Natural killer cell (primary cell): ENCODE results near the gene ST3GAL2. TPM values are rescaled to one million over a fixed set of nuclear protein-coding genes. Genes with fewer than 3 reads are reported as not detected.

Experiments
- ATAC-seq, 3 donors: fragments of 150-1000 bp in 2 of 3; fragments of 200-7000 bp in 1 of 3; cut with Tn5 transposase; 1 replicate in 1 of 3; 2 replicates in 2 of 3; pipeline ENCODE4 v1.10.0; 2021; ENCODE audit warnings: mild to moderate bottlenecking in 2 of 3, moderate library complexity in 2 of 3
- DNase-seq, 2 donors: peaks; one replicate each; pipeline versions ENCODE4 v3.0.0 to v3.0.0-alpha.2; 2013 to 2021; ENCODE audit warnings: mixed read lengths in 1 of 2
- H3K27ac ChIP-seq: one replicate; pipeline ENCODE4 v1.5.1; 2013; ENCODE audit warnings: mild to moderate bottlenecking, low read length
- H3K27me3 ChIP-seq: one replicate; pipeline ENCODE4 v1.6.1; 2013; ENCODE audit warnings: low read length; ENCODE audit not compliant: control insufficient read depth, insufficient read depth
- H3K36me3 ChIP-seq: one replicate; pipeline ENCODE4 v1.6.1; 2013; ENCODE audit warnings: low read length; ENCODE audit not compliant: control insufficient read depth, insufficient read depth
- H3K4me1 ChIP-seq: one replicate; pipeline ENCODE4 v1.6.1; 2013; ENCODE audit warnings: low read length; ENCODE audit not compliant: control insufficient read depth, insufficient read depth
- H3K4me3 ChIP-seq: one replicate; pipeline ENCODE4 v1.5.1; 2013; ENCODE audit warnings: low read length
- H3K9me3 ChIP-seq: one replicate; pipeline ENCODE4 v1.6.1; 2013; ENCODE audit warnings: low read length; ENCODE audit not compliant: control insufficient read depth, insufficient read depth
- H3K27ac Mint-ChIP-seq, 2 donors: one replicate each; pipeline ENCODE4 v1.8.0; 2022; ENCODE audit warnings: mild to moderate bottlenecking in 2 of 2, mixed read lengths in 2 of 2, moderate library complexity in 1 of 2
- H3K27me3 Mint-ChIP-seq, 2 donors: one replicate each; pipeline ENCODE4 v1.8.0; 2022; ENCODE audit warnings: low read depth in 2 of 2, mixed read lengths in 2 of 2
- H3K36me3 Mint-ChIP-seq: one replicate; pipeline ENCODE4 v1.8.0; 2022; ENCODE audit warnings: mixed read lengths
- H3K4me1 Mint-ChIP-seq, 2 donors: one replicate each; pipeline ENCODE4 v1.8.0; 2022; ENCODE audit warnings: mixed read lengths in 2 of 2
- H3K4me3 Mint-ChIP-seq: one replicate; pipeline ENCODE4 v1.8.0; 2022; ENCODE audit warnings: mild to moderate bottlenecking, moderate library complexity, mixed read lengths
- H3K9me3 Mint-ChIP-seq, 2 donors: one replicate each; pipeline ENCODE4 v1.8.0; 2022; ENCODE audit warnings: mixed read lengths in 2 of 2
- WGBS: methylation state at CpG from one replicate; pipeline ENCODE4 v1.1.7; 2013; ENCODE audit warnings: missing lambda C conversion rate; ENCODE audit not compliant: insufficient coverage; 5-methylcytosine and 5-hydroxymethylcytosine counted together
- intact Hi-C: fragments of 100-400 bp; cut with micrococcal nuclease; formaldehyde crosslinking; loops from one replicate; pipeline ENCODE4 v1.14.2; 2022
- total RNA-seq, 4 donors: library from RNA; stranded (reverse); fragments of 120-200 nt in 1 of 4; gene quantifications; one replicate each; pipeline versions ENCODE4 v1.2.3 to v1.2.4, GENCODE V29; 2013 to 2022
- TF ChIP-seq, protein P1 (sequence below): fragments of 200-600 bp; IDR thresholded peaks from one replicate; pipeline ENCODE4 v1.8.0; 2022; ENCODE audit warnings: antibody characterized with exemption

The ST3GAL2 gene
- total RNA-seq, 3 donors from 2014 or later (not counting 1 experiment from before 2014, with no cell fraction given): 25.9 to 39.1 (median 36.9) TPM

DNA sequence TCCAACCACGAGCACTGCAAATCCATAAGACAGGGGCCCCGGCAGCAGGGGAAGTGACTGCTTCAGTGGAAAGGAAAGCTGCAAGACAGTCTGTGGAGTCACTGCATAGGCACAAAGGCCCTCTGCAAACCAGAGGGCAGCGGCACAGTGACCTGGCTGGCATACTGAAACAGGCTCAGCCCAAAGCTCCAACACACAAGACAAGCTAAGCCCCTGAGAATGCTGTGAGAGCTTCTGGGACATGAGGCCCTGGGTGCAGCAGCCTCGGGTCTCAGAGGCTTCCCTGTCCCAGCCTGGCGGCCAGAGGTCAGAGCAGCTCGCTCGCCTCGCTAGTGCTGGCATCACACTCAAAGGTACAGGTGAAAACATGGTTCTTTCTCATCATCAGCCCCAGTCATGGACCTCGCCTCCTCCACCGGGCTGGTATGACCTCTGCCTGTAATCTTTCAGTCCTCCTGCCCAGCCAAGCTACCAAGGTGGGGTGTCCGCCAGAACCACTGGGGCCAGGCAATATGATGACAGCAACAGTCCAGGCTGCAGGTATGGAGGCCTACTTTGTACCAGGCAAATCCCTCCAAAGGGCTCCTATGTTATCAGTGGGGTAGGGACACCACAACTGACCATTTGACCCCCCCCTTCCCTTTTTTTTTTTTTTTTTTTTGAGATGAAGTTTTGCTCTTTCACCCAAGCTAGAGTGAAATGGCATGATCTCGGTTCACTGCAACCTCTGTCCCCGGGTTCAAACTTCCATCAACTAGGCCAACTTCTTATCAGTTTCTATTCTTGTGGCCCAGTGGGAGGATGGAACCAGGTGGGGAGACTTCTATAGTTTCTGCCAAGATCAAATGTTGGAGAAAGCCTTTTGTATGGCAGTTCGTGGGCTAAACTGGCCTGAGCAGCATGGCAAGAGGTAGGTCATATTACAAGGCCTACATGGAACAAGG lies 19.2 kb downstream of the ST3GAL2 start:
- no peak overlapping the region for H3K4me3 ChIP-seq
- WGBS: 87% methylated on average over 14 of the region's 14 CpGs
- DNase-seq: no peak
- no peaks in the 10 kb centered on the region for H3K9me3 ChIP-seq
- ATAC-seq: no peak
- intact Hi-C loops: no loop called here
- Mint-ChIP-seq H3K4me3 (no peak overlapping the region), H3K4me1 (peaks cover 10 to 28% of the 10 kb centered on the region in 2 donors), H3K27ac (no peak overlapping the region), H3K36me3 (no peaks in the 10 kb centered on the region), H3K9me3 (no peaks in the 10 kb centered on the region), H3K27me3 (no peaks in the 10 kb centered on the region)
- H3K27me3 ChIP-seq: no peaks in the 10 kb centered on the region
- peaks cover 2% of the 10 kb centered on the region for H3K36me3 ChIP-seq
- H3K27ac ChIP-seq: no peak overlapping the region
- peaks cover 15% of the 10 kb centered on the region for H3K4me1 ChIP-seq
- TF ChIP-seq, protein P1, sequence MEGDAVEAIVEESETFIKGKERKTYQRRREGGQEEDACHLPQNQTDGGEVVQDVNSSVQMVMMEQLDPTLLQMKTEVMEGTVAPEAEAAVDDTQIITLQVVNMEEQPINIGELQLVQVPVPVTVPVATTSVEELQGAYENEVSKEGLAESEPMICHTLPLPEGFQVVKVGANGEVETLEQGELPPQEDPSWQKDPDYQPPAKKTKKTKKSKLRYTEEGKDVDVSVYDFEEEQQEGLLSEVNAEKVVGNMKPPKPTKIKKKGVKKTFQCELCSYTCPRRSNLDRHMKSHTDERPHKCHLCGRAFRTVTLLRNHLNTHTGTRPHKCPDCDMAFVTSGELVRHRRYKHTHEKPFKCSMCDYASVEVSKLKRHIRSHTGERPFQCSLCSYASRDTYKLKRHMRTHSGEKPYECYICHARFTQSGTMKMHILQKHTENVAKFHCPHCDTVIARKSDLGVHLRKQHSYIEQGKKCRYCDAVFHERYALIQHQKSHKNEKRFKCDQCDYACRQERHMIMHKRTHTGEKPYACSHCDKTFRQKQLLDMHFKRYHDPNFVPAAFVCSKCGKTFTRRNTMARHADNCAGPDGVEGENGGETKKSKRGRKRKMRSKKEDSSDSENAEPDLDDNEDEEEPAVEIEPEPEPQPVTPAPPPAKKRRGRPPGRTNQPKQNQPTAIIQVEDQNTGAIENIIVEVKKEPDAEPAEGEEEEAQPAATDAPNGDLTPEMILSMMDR: no peak

DNA sequence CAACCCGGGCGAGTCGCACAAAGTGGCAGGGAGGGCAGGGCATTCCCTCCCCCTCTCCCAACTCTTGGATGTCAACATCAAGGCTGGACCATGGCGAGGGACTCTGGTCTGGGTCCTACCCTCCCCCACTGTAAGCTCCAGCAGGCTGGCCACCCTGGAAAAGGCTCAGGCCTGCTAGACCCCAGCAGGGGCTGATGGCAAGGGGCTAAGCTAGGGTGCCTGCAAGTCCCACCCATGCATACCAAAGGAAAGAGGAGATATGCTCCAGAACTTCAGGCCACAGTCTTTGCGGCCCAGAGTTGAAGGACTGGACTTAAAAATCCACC lies 19.9 kb downstream of the ST3GAL2 start:
- Histone ChIP-seq H3K4me1 (peaks cover 15% of the 10 kb centered on the region), H3K36me3 (no peaks in the 10 kb centered on the region), H3K27ac (no peak overlapping the region), H3K27me3 (no peaks in the 10 kb centered on the region), H3K9me3 (no peaks in the 10 kb centered on the region), H3K4me3 (no peak overlapping the region)
- DNase-seq: no peak
- 62% methylated on average over 4 of the region's 5 CpGs for WGBS
- H3K36me3 Mint-ChIP-seq: no peaks in the 10 kb centered on the region
- no peak overlapping the region for H3K4me3 Mint-ChIP-seq
- TF ChIP-seq, protein P1: no peak
- H3K4me1 Mint-ChIP-seq: peaks cover 10 to 33% of the 10 kb centered on the region in 2 donors
- intact Hi-C loops: no loop called here
- H3K27ac Mint-ChIP-seq: no peak overlapping the region
- no peaks in the 10 kb centered on the region for H3K27me3 Mint-ChIP-seq
- no peak for ATAC-seq
- H3K9me3 Mint-ChIP-seq: no peaks in the 10 kb centered on the region

DNA sequence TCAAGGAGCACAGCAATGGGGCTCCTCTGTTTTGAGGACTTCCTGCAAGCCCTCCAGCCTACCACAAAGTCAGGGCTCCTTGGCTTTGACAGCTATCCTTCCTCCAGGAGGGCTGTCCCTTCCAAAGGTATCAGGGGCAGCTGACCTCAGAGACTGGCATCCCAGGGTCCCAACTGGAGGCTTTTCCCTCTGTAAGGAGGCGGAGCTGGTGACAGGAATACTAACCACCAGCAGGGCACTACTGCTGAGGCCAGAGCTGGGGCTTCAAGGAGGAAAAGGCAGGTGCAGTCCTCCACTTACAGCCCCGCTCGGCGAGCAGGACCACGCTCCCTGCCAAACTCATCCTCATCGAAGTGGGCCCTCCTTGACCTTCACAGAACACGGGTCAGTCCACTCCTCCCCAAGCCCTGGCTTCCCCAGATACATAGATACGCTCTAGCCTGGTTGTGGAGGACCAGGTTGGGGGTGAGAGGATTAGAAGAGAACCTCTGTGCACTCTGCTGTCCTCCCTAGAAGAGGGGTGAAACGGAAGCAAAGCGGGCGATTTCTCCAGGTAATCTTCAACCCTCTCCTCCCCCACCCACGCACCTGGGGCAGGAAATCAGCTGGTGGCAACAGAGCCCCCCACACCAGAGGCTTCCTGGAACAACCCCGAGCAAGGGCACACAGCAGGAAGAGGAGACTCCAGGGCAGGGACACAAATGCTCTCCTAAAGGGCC lies 20.5 kb downstream of the ST3GAL2 start:
- 67% methylated on average over 13 of the region's 13 CpGs for WGBS
- Mint-ChIP-seq H3K27me3 (no peaks in the 10 kb centered on the region), H3K9me3 (no peaks in the 10 kb centered on the region), H3K27ac (peak overlapping the region in 1 of 2 donors; percentile 54), H3K4me3 (no peak overlapping the region), H3K4me1 (peaks cover 10 to 33% of the 10 kb centered on the region in 2 donors), H3K36me3 (no peaks in the 10 kb centered on the region)
- TF ChIP-seq, protein P1: no peak
- Histone ChIP-seq H3K9me3 (no peaks in the 10 kb centered on the region), H3K4me3 (no peak overlapping the region), H3K36me3 (no peaks in the 10 kb centered on the region), H3K4me1 (peaks cover 15% of the 10 kb centered on the region), H3K27ac (no peak overlapping the region), H3K27me3 (no peaks in the 10 kb centered on the region)
- ATAC-seq (no peak), DNase-seq (peak in 1 of 2 donors; percentile 26)
- intact Hi-C loops: no loop called here
